ENCODE data around the gene ARRDC4.

DNA sequence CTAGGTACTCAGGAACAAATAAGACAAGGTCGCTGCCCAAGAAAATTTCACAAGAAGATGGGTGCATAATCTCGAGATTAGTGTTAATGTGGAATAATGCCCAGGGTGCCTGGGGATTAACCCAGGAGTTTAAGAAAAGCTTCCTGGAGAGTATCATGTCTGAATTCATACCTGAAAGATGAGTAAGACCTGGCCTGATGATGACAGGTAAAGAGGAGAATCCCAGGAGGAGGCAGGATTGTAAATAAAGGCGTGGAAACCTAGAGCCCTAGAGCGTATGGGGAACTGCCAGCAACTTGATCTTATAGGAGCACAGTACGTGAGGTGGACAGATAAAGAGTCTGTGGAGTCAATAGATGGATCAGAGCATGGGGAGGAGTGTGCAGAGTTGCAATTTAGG, 43.0 kb downstream of the ARRDC4 start:
- TF ChIP-seq, protein P1, sequence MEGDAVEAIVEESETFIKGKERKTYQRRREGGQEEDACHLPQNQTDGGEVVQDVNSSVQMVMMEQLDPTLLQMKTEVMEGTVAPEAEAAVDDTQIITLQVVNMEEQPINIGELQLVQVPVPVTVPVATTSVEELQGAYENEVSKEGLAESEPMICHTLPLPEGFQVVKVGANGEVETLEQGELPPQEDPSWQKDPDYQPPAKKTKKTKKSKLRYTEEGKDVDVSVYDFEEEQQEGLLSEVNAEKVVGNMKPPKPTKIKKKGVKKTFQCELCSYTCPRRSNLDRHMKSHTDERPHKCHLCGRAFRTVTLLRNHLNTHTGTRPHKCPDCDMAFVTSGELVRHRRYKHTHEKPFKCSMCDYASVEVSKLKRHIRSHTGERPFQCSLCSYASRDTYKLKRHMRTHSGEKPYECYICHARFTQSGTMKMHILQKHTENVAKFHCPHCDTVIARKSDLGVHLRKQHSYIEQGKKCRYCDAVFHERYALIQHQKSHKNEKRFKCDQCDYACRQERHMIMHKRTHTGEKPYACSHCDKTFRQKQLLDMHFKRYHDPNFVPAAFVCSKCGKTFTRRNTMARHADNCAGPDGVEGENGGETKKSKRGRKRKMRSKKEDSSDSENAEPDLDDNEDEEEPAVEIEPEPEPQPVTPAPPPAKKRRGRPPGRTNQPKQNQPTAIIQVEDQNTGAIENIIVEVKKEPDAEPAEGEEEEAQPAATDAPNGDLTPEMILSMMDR (IDR thresholded peaks at IDR 0.05), result no peak
- no peak for TF ChIP-seq ZFX (IDR thresholded peaks at IDR 0.05; ENCODE audit: borderline replicate concordance)

Measured in 22Rv1 (cell line).